GM12874 (cell line): Measurements from ENCODE around the gene CDH7.

Experiments
- TF ChIP-seq, protein P1 (sequence below): IDR thresholded peaks from 2 replicates; pipeline ENCODE4 v1.5.1; 2011; ENCODE audit warnings: low read depth, mild to moderate bottlenecking, control low read depth, low read length, moderate library complexity; ENCODE audit not compliant: insufficient read depth

CDH7 gene

DNA sequence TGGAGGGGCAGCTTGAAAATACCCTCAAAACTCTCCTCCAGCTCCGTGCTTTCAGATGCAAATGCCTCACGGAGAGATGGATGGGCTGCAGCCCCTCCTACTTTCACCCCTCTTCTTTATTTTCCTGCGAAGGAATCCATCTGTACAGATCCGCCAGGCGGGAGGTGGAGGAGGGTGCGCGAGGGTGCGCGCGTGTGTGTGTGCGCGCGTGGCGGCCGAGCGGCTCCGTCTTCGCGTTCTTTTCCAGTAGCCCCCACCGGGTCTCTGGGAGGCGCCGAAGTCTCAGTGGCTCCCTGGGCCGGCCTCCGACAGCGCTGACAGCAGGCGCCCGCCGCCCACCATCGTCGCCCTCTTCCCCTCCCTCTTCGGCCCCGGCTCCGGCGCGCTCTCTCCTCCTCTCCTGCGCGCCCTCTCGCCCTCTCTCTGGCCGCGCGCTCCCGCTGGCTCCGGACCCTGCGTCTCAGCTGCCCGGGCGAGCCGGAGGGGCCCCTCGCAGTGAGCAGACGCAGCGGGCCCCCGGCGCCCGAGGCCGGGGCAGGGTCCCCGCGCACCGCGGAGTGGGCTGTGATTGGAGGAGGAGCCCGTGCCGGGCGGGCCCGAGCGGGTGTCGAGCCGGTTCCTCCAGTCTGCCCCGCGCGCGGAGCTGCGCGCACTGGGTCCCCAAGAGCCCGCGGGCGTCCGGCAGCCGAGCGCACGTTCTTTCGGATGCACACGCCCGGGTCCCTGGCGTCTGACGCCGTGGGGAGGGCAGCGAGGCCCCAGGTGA lies at the start of gene CDH7:
TSS of gene CDH7 (plus strand) at position 624 of the 766 bp plus-strand sequence. CDS start 11,831 bp downstream, outside the sequence.
- TF ChIP-seq, protein P1, sequence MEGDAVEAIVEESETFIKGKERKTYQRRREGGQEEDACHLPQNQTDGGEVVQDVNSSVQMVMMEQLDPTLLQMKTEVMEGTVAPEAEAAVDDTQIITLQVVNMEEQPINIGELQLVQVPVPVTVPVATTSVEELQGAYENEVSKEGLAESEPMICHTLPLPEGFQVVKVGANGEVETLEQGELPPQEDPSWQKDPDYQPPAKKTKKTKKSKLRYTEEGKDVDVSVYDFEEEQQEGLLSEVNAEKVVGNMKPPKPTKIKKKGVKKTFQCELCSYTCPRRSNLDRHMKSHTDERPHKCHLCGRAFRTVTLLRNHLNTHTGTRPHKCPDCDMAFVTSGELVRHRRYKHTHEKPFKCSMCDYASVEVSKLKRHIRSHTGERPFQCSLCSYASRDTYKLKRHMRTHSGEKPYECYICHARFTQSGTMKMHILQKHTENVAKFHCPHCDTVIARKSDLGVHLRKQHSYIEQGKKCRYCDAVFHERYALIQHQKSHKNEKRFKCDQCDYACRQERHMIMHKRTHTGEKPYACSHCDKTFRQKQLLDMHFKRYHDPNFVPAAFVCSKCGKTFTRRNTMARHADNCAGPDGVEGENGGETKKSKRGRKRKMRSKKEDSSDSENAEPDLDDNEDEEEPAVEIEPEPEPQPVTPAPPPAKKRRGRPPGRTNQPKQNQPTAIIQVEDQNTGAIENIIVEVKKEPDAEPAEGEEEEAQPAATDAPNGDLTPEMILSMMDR, result no peak

DNA sequence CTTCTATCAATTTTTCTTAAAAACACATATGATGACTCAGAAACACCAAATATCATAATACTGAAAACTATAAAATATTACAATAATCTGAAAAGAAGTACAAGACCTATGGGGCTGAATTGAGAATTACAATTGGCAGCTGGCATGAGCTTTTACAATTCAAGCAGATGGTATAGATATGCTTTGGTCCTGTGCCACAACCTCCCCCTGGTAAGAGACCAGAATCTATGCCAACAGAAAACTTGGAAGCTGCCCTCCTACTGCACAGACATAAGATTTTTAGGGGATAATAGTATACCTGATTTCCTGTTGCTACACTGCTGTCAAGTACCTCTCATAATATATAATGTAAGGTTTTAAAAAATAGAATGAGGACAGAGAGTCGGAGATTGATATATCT lies 46.8 kb upstream of the CDH7 start:
- TF ChIP-seq, protein P1, result no peak

DNA sequence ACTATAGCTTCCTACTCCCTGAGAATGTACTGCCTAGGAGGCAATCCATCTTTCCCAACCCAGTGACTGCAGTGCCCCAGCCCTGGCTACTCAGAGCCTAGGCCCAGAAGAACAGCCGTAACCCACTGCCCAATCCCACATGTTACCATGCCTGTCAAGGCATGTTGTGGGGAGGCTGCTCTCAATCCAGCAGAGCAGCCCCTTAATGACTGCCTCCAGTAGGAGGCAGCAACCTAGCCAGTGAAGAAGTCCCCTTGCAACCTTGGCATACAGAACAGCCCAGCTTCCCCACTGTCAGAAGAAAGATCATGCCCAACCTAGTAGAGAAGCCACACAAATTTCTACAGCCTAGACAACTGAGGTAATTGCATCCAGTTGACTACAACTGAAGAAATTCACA lies 44.2 kb upstream of the CDH7 start:
- TF ChIP-seq, protein P1, result no peak

GRCh38 chr18:65711493-65711892 lies 39.3 kb upstream of the CDH7 start:
- TF ChIP-seq, protein P1, result no peak

DNA sequence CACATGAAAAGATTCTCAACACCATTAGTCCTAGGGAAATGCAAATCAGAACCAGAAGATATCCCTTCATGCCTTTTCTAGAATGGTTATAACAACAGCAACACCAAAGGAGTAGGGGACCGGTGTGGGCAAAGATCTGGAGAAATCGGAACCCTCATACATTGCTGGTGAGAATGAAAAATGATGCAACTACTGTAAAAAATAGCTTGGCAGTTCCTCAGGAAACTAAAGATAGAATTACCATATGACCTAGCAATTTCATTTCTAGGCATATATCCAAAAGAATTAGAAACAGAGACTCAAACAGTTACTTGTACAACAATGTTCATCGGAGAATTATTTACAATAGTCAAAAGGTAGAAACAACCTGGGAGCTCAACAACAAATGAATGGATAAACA lies 29.2 kb upstream of the CDH7 start:
- TF ChIP-seq, protein P1, result no peak

DNA sequence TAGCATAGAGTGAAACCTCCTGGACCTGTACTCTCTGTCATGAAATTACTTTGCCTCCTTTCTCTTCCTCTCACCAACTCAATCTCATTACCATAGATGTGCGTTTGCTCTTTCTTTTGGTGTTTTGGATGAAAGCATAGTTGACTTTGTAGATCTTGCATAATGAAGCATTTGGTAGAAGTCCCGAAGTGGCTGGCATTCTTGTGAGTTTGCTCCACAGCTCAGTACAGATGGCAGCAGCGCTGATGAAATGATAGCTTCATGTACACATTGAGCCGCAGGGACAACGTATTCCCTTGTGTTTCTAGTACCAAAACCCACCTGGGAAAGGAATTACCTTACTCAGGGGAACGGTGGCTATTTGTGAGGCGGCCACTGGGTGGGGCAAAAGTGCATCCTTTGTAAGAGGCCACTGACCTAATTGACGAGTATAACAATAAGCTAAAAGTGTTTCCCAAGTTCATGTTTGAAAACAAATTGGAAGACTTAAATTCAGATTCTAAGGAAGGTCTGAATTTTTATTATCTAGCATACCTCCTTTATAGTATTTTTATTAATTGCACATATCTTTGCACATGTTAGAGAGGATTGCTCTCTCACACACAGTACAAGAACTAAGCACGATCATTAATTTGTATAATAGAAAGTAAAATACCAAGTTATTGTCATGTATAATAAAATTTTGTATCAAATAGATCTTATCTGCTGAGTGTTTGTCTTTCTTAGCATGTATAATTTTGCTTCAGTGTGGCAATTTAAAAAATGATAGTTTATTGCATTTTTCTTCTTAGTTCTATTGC lies 25.4 kb upstream of the CDH7 start:
- TF ChIP-seq, protein P1, result peak; percentile 44; the same call in 1 of the 2 replicates

GRCh38 chr18:65735155-65735554 lies 15.7 kb upstream of the CDH7 start:
- TF ChIP-seq, protein P1, result no peak
